ENCODE data around the gene RPL36.
"Not testable (repeated sequence)": the region's sequence is repeated elsewhere in the genome, so short reads cannot be mapped to it uniquely, and the experiment has no call there.

The RPL36 gene

DNA sequence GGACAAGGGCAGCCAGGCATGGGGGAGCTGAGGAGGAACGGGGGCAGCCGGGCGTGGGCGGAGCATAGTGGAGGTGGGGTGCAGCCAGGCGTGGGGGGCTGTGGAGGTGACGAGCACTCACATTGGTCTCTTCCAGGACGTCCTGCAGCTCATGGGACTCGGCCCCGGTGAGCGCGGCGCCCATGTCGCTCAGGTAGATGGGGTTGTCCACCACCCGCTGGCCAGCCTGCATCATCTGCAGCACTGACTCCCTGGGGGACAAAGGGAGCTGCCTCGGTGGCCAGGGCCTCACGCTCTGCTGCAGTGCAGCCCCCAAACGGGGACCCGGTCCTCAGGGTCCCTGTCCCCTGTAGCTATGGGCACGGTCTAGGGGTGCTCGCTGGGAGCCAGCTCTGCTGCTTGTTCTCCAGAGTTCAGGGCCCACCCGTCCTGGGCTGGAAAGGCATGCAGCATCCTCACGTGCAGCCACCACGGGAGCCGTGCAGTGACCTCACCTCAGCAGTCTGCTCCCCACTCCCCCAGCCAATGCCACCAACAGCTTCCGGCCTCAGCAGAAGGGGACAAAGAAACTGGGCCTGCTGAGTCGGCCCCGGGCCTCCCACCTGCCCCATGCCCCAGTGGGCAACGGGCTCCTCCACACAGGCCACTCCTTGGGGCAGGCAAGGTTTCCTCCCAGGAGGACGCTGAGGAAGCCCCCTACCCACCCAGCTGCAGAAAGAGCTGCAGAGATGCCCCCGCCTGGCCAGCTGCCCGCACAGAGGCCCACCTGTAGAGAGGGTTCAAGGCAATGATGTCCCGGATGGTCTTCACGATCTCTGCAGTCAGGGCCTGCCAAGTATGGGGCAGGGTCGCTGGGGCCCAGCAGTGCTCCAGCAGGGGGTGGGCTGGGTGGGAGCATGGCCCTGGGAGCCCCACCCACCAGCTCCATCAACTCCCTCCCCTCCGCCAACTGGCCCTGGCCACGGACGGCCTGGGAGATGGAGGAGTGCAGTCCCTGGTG lies 17.8 kb downstream of the RPL36 start:
- DNase-seq = no peak

- no peak for DNase-seq
Observed at GRCh38 chr19:5711025-5711424, 20.9 kb downstream of the RPL36 start.

DNA sequence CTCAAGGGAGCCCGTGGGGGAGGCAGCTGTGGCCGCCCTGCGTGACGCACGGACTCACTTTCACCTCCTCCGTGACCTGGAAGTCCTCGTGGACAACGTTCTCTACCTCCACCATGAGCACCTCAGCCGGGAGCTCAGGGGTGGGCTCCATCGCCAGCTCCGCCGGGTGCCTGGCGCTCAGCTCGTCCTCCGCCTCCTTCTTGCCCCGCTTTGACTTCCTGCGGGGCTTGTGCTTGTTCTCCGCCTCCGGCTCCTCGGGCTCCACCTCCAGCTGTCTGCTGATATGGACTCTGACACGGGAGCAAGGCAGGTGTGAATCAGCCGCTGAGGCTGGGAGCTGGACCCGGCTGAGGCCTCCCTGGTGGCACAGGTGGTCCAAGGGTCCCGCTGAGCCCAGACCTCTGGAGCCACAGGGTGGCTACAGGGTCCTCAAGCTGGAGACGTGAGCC lies 21.6 kb downstream of the RPL36 start:
- DNase-seq = no peak

- DNase-seq = no peak
Observed at GRCh38 chr19:5713228-5713627, 23.1 kb downstream of the RPL36 start.

DNA sequence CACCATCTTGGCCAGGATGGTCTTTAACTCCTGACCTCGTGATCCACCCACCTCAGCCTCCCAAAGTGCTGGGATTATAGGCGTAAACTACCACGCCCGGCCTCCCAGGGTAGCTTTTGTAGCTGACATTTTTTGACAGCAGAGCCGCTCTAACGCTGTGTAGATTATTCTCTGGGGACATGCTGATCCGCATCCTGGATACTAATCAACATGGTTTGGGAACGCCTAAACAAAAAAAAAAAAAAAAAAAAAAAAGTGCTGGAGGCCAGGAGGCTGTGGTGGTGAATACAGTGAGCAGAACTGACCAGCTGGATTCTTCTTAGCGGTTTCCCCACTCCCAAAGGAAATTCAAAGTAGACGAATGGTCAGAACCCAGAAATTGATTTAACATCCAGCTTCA lies 24.7 kb downstream of the RPL36 start:
- no peak for DNase-seq

DNA sequence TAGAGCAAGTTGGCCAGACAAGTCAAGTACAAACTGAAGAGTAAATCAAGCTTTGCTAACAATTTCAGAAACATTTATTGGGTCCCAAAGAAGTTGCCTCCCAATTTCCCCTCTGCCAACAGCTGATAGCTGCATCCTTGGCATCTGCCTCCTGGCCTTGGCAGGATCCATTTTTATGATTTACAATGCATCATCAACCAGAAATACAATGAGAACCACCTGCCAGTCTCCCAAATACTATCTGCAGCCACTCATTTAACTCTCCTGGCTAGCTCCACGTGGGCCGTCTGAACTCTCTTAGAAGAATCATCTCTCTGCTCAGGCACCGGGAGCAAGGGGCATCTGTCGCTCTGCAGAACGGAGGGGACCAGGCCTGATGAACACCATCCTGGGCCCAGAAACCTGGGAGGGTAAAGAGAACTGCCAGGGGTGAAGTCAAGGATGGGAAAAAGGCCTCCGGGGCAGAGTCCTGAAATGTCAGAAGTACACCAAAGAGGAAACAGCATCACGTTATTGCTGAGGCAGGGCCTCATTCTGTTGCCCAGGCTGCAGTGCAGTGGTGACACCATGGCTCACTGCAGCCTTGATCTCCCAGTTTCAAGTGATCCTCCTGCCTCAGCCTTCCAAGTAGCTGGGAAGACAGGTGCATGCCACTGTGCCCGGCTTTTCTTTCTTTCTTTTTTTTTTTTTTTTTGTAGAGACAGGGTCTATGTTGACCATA lies 27.3 kb downstream of the RPL36 start:
- DNase-seq = no peak

- DNase-seq = no peak
Observed at GRCh38 chr19:5718037-5718578, 28.0 kb downstream of the RPL36 start.

GRCh38 chr19:5718579-5719273 lies 28.6 kb downstream of the RPL36 start:
- no peak for DNase-seq

DNA sequence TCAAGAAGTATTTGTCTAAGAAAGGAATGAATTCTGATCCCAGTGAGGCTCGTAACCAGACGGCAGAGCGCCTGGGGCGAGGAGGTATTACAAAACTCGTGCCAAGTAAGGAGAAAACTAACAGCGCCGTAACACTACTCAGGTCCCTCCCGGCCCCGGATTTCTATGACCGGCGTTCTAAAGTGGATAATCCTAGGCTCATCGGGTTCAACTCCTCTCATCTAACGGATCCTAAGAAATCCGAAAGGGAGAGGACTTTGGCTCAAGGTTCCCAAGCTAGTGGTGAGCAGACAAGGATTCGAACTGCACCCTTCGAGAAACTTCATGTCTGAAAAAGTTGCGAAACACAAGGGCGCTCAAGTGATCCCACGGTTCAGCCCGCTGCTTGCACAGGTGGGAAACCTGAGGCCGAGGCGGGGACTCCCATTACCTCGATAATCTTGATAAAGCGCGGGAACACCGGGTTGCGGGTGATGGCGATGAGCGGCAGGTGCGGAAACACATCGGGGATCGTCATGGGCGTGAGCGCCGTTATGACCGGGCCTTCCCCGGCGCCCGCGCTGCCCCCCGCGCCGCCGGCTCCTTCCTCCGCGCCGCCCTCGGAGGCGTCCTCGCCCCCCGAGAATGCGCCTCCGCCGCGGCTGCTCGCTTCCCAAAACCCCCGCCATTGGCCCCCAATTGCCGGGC lies 29.3 kb downstream of the RPL36 start:
- no peak for DNase-seq

- DNase-seq = peak; percentile 99
Observed at GRCh38 chr19:5719961-5720790, 30.1 kb downstream of the RPL36 start, which contains the start of the genes CATSPERD and LONP1. TSS of gene CATSPERD (plus strand) at chr19:5720637. CDS start at chr19:5720738, 101 bp downstream. TSS of gene LONP1 (minus strand) at chr19:5720146. CDS start at chr19:5720132, 14 bp downstream.

DNA sequence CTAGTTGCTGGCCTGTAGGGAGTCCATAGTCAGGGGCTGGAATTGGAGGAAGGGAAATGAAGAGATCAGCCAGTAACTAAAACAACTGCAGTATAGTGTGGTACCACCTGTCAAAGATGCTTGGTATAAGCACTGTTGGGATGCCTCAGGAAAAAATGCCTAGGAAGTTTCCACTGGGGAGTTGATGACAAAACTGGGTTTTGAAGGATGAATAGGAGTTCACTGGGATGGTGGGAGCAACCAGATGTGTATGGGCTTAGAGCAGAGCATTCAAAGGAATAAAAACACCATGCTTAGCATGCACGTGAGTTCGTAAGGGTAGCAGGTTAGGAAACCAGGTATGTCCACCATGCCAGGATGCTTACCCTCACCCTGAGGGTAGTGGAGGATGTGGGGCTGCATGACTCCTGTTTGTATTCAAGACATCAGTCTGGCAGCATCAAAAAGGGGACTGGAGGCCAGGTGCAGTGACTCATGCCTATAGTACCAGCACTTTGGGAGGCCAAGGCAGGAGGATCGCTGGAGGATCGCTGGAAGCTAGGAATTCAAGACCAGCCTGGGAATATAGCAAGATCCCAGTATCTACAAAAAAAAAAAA lies 37.5 kb downstream of the RPL36 start:
- no peak for DNase-seq

- not testable (repeated sequence) for DNase-seq
Observed at GRCh38 chr19:5733172-5733571, 43.1 kb downstream of the RPL36 start.

- no peak for DNase-seq
Observed at GRCh38 chr19:5738423-5738822, 48.3 kb downstream of the RPL36 start.
